NCI-H1436 treated with DMSO at 0.1 percent for 48 hours (cell line): ENCODE results near the gene IFNA13.
"Not testable (repeated sequence)": the region's sequence is repeated elsewhere in the genome, so short reads cannot be mapped to it uniquely, and the experiment has no call there.

Experiments
- DNase-seq: peaks from one replicate; lab custom pipeline; 2025; lab: John Stamatoyannopoulos, UW

The IFNA13 gene

GRCh38 chr9:21367957-21368356 lies at the start of gene IFNA13:
Gene IFNA13 (minus strand): TSS chr9:21368057. CDS start chr9:21368010, 47 bp downstream.
- no peak for DNase-seq

GRCh38 chr9:21415493-21416267 lies 47.8 kb upstream of the IFNA13 start:
- no peak for DNase-seq

- no peak for DNase-seq
Measured at GRCh38 chr9:21414220-21414940, 46.5 kb upstream of the IFNA13 start.

GRCh38 chr9:21413624-21414023 lies 45.8 kb upstream of the IFNA13 start:
- no peak for DNase-seq

GRCh38 chr9:21413151-21413550 lies 45.3 kb upstream of the IFNA13 start:
- no peak for DNase-seq

- no peak for DNase-seq
Measured at GRCh38 chr9:21412107-21412506, 44.2 kb upstream of the IFNA13 start.

- no peak for DNase-seq
Measured at GRCh38 chr9:21408817-21409216, 41.0 kb upstream of the IFNA13 start, which contains the start of gene IFNA8. Gene IFNA8 (plus strand): TSS chr9:21409117. CDS start chr9:21409177, 60 bp downstream.

GRCh38 chr9:21404146-21404545 lies 36.3 kb upstream of the IFNA13 start:
- no peak for DNase-seq

GRCh38 chr9:21402386-21403251 lies 34.8 kb upstream of the IFNA13 start:
- no peak for DNase-seq

- no peak for DNase-seq
Measured at GRCh38 chr9:21399956-21400355, 32.1 kb upstream of the IFNA13 start.

GRCh38 chr9:21398955-21399489 lies 31.2 kb upstream of the IFNA13 start:
- DNase-seq: no peak

GRCh38 chr9:21395778-21396717 lies 28.2 kb upstream of the IFNA13 start:
- DNase-seq: no peak

- DNase-seq: no peak
Measured at GRCh38 chr9:21392270-21392669, 24.4 kb upstream of the IFNA13 start.

- no peak for DNase-seq
Measured at GRCh38 chr9:21385131-21385670, 17.3 kb upstream of the IFNA13 start, which contains the start of gene IFNA2. Gene IFNA2 (minus strand): TSS chr9:21385398. CDS start chr9:21385329, 69 bp downstream.

GRCh38 chr9:21383627-21384026 lies 15.8 kb upstream of the IFNA13 start:
- DNase-seq: no peak

GRCh38 chr9:21381448-21382339 lies 13.8 kb upstream of the IFNA13 start:
- no peak for DNase-seq

GRCh38 chr9:21371467-21371866 lies 3.6 kb upstream of the IFNA13 start:
- DNase-seq: not testable (repeated sequence)

- DNase-seq: not testable (repeated sequence)
Measured at GRCh38 chr9:21367169-21367568, 688 bp downstream of the IFNA13 start.

GRCh38 chr9:21362287-21362686 lies 5.6 kb downstream of the IFNA13 start:
- DNase-seq: no peak
